GM19324 (cell line): Measurements from ENCODE around the gene SAMD10.
"Not testable (repeated sequence)": the region's sequence is repeated elsewhere in the genome, so short reads cannot be mapped to it uniquely, and the experiment has no call there.

ENCODE experiments used
- ATAC-seq: cut with Tn5 transposase; IDR thresholded peaks from one replicate; pipeline ENCODE4 v1.9.1; 2021; ENCODE audit warnings: mild to moderate bottlenecking, moderate library complexity; ENCODE audit not compliant: unreplicated experiment, low FRiP score

Gene SAMD10

GRCh38 chr20:63969838-63970713, 9.4 kb downstream of the SAMD10 start, which contains the start of gene ZNF512B:
Gene ZNF512B, minus strand, starts transcription at chr20:63969930. Its CDS starts 1,980 bp downstream, at chr20:63967950.
- no peak for ATAC-seq

GRCh38 chr20:63968928-63969760, 10.3 kb downstream of the SAMD10 start:
- ATAC-seq, result no peak

GRCh38 chr20:63968136-63968927, 11.1 kb downstream of the SAMD10 start:
- ATAC-seq, result no peak

GRCh38 chr20:63967330-63968135, 11.9 kb downstream of the SAMD10 start:
- ATAC-seq, result no peak

GRCh38 chr20:63966944-63967322, 12.5 kb downstream of the SAMD10 start:
- no peak for ATAC-seq

- no peak for ATAC-seq
Measured at GRCh38 chr20:63966172-63966943, 13.1 kb downstream of the SAMD10 start.

GRCh38 chr20:63964412-63964811, 15.0 kb downstream of the SAMD10 start:
- no peak for ATAC-seq

GRCh38 chr20:63963784-63964301, 15.6 kb downstream of the SAMD10 start:
- no peak for ATAC-seq

GRCh38 chr20:63963348-63963741, 16.1 kb downstream of the SAMD10 start:
- no peak for ATAC-seq

- no peak for ATAC-seq
Measured at GRCh38 chr20:63962426-63963347, 16.8 kb downstream of the SAMD10 start.

- no peak for ATAC-seq
Measured at GRCh38 chr20:63961664-63962425, 17.6 kb downstream of the SAMD10 start.

GRCh38 chr20:63960654-63961621, 18.5 kb downstream of the SAMD10 start:
- not testable (repeated sequence) for ATAC-seq

- ATAC-seq, result no peak
Measured at GRCh38 chr20:63959699-63960075, 19.8 kb downstream of the SAMD10 start.

GRCh38 chr20:63958964-63959698, 20.3 kb downstream of the SAMD10 start:
- ATAC-seq, result no peak

GRCh38 chr20:63958471-63958870, 21.0 kb downstream of the SAMD10 start:
- no peak for ATAC-seq
